EH (cell line): Measurements from ENCODE around the gene CNOT6L.
"Not testable (repeated sequence)": the region's sequence is repeated elsewhere in the genome, so short reads cannot be mapped to it uniquely, and the experiment has no call there.

Source experiments
- DNase-seq: peaks from one replicate; pipeline ENCODE4 v3.0.0-alpha.2; 2015; ENCODE audit warnings: low read depth

The CNOT6L gene

GRCh38 chr4:77818602-77819403, at the start of gene CNOT6L:
TSS of gene CNOT6L (minus strand) at chr4:77819368. CDS start at chr4:77819308, 60 bp downstream.
- DNase-seq = peak; percentile 72

- DNase-seq = no peak
Measured at GRCh38 chr4:77865259-77865658, 46.1 kb upstream of the CNOT6L start.

- not testable (repeated sequence) for DNase-seq
Measured at GRCh38 chr4:77863341-77863740, 44.2 kb upstream of the CNOT6L start.

GRCh38 chr4:77862478-77863216, 43.5 kb upstream of the CNOT6L start, which contains the start of gene MRPL1:
TSS of gene MRPL1 (plus strand) at chr4:77862830. CDS start at chr4:77862849, 19 bp downstream.
- DNase-seq = peak; percentile 95

GRCh38 chr4:77861495-77861894, 42.3 kb upstream of the CNOT6L start:
- peak; percentile 11 for DNase-seq

GRCh38 chr4:77859256-77859655, 40.1 kb upstream of the CNOT6L start:
- DNase-seq = peak; percentile 3

DNA sequence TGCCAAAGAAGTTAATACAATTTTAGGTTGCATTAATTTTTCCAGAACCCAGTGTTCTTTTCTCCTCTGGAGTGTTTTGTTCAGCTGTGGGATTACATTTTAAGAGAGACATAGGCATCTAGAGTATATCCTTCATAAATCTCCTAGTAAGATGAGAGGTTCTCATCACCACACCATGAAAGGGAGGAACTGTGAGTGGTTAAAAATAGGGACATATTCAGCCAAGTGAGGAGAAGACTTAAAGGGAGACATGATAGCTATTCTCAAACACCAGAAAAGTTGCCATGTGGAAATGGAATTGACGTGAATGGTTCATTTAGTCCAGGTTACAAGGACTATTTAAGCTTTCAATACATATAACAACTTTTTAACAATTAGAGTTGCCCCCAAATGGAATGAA, 37.0 kb upstream of the CNOT6L start:
- DNase-seq = no peak

- no peak for DNase-seq
Measured at GRCh38 chr4:77854431-77855111, 35.4 kb upstream of the CNOT6L start.

GRCh38 chr4:77852892-77853495, 33.8 kb upstream of the CNOT6L start:
- no peak for DNase-seq

DNA sequence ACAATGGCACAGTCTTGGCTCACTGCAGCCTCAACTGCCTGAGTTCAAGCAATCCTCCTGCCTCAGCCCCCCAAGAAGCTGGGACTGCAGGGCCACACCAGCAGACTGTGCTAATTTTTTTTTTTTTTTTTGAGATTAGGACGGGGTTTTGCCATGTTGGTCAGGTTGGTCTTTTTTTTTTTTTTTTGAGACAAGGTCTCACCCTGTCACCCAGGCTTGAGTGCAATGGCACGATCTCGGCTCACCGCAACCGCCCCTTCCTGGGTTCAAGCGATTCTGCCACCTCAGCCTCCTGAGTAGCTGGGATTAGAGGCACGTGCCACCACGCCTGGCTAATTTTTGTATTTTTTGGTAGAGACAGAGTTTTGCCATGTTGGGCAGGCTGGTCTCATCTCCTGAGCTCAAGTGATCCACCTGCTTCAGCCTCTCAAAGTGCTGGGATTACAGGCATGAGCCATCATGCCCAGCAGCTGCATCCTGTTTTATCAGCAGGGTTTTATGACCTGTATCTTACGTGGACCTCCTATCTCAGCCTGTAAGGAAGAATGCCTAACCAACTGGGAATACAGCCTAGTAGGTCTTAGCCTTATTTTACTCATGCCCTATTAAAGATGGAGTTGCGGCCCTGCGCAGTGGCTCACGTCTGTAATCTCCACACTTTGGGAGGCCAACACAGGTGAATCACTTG, 30.3 kb upstream of the CNOT6L start:
- no peak for DNase-seq

GRCh38 chr4:77848508-77848907, 29.3 kb upstream of the CNOT6L start:
- no peak for DNase-seq

- no peak for DNase-seq
Measured at GRCh38 chr4:77845929-77846328, 26.8 kb upstream of the CNOT6L start.

DNA sequence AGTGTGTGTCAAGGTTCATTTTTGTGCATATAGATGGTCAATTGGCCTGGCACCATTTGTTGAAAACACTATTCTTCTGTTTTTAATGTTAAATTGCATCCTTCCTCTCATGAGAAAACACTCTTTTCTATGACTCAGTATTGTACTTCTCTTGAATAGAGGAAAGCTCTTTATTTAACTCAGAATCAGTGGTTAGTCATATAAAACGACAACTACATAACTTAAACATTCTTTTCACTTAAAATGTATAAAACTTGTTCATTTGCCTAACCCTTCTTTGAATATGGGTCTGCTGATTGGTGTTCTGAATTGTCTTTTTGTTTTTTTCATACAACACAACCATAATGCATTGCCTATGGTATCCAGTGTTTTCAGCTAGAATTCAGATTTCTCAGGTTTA, 26.2 kb upstream of the CNOT6L start:
- DNase-seq = no peak

DNA sequence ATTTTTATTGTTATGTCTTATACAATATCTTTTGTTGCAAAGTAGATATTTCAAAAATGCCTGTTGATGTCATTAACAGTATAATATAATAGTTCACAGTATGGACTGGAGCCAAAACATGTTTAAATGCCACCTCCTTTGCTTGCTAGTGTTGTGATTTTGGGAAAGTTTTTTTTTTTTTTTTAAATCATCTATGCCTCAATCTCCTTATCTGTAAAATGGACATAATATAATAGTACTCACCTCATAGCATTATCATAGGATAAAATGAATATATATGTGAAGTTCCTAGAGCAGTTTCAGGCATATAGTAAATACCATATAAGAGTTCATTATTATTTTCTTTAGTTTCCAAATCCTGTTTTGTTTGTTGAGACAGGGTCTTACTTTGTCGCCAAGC, 25.2 kb upstream of the CNOT6L start:
- DNase-seq = no peak

- no peak for DNase-seq
Measured at GRCh38 chr4:77843628-77844027, 24.5 kb upstream of the CNOT6L start.

- no peak for DNase-seq
Measured at GRCh38 chr4:77834403-77834802, 15.2 kb upstream of the CNOT6L start.

GRCh38 chr4:77833126-77833724, 14.1 kb upstream of the CNOT6L start:
- no peak for DNase-seq

- DNase-seq = no peak
Measured at GRCh38 chr4:77827343-77827742, 8.2 kb upstream of the CNOT6L start.

DNA sequence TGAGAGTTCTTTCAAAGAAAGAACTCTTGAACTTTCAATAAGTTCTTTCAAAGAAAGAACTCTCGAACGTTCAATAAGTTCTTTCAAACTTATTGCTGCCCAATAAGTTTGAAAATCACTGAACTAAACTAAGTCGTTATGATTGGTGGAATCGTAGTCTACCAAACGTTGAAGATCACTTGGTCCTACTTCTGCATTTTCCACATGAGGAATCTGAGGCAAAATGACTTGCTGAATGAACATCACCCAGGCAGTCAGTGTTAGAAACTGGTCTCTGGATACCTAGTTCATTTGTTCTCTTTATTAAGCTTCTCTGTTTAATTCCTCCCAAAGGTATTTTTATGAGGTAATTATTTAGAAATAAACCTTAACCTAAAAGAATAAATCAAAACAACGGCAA, 7.1 kb upstream of the CNOT6L start:
- no peak for DNase-seq

GRCh38 chr4:77821775-77822174, 2.6 kb upstream of the CNOT6L start:
- DNase-seq = no peak
